ENCODE results near the gene HERC3. TPM values are rescaled to one million over a fixed set of nuclear protein-coding genes. Genes with fewer than 3 reads are reported as not detected.

The HERC3 gene
- total and polyA plus RNA-seq, 4 donors, result 5.1 to 22.1 (median 10.0) TPM

DNA sequence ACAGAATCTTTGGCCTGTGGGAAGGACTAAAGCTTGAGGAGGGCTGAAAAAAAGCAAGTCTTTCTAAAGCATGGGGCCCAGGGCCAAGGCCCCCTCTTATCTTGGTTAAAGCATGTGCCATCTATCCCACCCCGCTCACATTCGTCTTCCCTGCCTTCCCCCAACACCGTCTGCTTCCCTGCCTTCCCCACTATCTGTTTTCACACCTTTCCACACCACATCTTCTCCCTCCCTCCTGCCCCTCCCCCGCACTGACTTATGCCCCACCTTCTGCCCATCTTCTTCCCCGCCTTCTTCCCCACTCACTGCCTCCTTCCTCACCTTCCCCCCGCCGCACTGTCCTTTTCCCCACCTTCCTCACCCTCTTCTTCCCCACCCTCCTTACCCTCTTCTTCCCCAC is 106.2 kb downstream of the HERC3 start (continued):
- no peak for TF ChIP-seq FOXA2 (IDR thresholded peaks at IDR 0.05)

DNA sequence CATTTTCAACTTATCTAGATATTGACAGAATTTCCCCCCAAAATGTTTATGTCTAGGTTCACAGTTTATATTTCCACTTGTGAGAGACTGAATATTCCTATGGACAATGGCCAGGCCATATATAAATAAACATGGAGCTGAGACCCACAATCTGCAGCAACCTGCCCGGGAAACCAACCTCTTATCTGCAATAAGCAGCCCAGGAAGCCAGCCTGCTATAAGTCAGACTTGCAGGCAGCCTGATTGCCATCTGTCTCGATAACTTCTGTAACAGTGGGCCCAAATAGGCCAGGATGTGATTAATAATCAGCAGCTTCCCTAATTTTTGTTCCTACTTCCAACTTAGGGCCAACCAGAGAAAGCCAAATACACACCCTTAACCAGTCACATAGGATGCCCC is 110.5 kb downstream of the HERC3 start:
- H3K9me3 ChIP-seq (ENCODE audit: control insufficient read depth in 4 of 4, low read length in 3 of 4), result no peaks in the 10 kb centered on the region
- 87% methylated on average over 2 of the region's 2 CpGs for WGBS
- H3K27ac ChIP-seq (ENCODE audit: low read depth in 1 of 2, low read length in 2 of 2), result no peak overlapping the region
- TF ChIP-seq HNF4G (IDR thresholded peaks at IDR 0.05) (no peak), FOXA1 (IDR thresholded peaks at IDR 0.05) (no peak), JUND (IDR thresholded peaks at IDR 0.05) (no peak), EGR1 (IDR thresholded peaks at IDR 0.05; ENCODE audit: low read depth in 2 of 2) (no peak), TAF1 (conservative IDR thresholded peaks at IDR 0.05) (no peak)
- TF ChIP-seq, protein P1, sequence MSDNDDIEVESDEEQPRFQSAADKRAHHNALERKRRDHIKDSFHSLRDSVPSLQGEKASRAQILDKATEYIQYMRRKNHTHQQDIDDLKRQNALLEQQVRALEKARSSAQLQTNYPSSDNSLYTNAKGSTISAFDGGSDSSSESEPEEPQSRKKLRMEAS (IDR thresholded peaks at IDR 0.05), result no peak
- no peak overlapping the region for H3K4me3 ChIP-seq (ENCODE audit: low read depth in 1 of 3, low read length in 3 of 3)
- no peak for DNase-seq (ENCODE audit: low spot score)
- peaks cover 0 to 8% (median 3%) of the 10 kb centered on the region in 4 donors for H3K4me1 ChIP-seq (ENCODE audit: control insufficient read depth in 4 of 4, insufficient read depth in 4 of 4, low read length in 3 of 4)
- H3K9ac ChIP-seq (ENCODE audit: low read depth in 1 of 2, low read length in 2 of 2), result no peak overlapping the region
- peaks cover 0 to 12% (median 2%) of the 10 kb centered on the region in 4 donors for H3K36me3 ChIP-seq (ENCODE audit: control insufficient read depth in 4 of 4, insufficient read depth in 3 of 4, low read depth in 1 of 4, low read length in 3 of 4)
- H3K27me3 ChIP-seq (ENCODE audit: control insufficient read depth in 4 of 4, insufficient read depth in 4 of 4, low read length in 3 of 4), result no peaks in the 10 kb centered on the region

DNA sequence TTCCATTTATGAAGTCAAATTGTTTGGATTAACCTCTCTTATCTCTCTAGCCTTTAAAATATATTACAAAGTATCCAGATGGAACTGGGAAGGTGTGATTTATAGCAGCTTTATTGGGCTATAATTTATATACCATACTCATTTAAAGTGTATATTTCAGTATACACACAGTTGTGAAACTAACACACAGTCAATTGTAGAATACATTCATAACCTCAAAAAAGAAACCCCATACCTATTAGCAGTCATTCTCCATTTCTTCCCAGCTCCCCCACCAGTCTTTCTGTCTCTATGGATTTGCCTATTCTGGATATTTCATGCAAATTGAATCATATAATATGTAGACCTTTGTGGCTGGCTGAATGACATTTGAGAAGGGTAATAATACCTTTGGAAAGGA is 112.9 kb downstream of the HERC3 start:
- H3K9ac ChIP-seq (ENCODE audit: low read depth in 1 of 2, low read length in 2 of 2), result no peak overlapping the region
- H3K27me3 ChIP-seq (ENCODE audit: control insufficient read depth in 4 of 4, insufficient read depth in 4 of 4, low read length in 3 of 4), result no peaks in the 10 kb centered on the region
- TF ChIP-seq, protein P2, sequence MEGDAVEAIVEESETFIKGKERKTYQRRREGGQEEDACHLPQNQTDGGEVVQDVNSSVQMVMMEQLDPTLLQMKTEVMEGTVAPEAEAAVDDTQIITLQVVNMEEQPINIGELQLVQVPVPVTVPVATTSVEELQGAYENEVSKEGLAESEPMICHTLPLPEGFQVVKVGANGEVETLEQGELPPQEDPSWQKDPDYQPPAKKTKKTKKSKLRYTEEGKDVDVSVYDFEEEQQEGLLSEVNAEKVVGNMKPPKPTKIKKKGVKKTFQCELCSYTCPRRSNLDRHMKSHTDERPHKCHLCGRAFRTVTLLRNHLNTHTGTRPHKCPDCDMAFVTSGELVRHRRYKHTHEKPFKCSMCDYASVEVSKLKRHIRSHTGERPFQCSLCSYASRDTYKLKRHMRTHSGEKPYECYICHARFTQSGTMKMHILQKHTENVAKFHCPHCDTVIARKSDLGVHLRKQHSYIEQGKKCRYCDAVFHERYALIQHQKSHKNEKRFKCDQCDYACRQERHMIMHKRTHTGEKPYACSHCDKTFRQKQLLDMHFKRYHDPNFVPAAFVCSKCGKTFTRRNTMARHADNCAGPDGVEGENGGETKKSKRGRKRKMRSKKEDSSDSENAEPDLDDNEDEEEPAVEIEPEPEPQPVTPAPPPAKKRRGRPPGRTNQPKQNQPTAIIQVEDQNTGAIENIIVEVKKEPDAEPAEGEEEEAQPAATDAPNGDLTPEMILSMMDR (IDR thresholded peaks at IDR 0.05; ENCODE audit: low read depth, low read length, missing input control), result no peak
- TF ChIP-seq, protein P1 (IDR thresholded peaks at IDR 0.05), result no peak
- no peak for TF ChIP-seq RAD21 (IDR thresholded peaks at IDR 0.05)
- TF ChIP-seq, protein P3, sequence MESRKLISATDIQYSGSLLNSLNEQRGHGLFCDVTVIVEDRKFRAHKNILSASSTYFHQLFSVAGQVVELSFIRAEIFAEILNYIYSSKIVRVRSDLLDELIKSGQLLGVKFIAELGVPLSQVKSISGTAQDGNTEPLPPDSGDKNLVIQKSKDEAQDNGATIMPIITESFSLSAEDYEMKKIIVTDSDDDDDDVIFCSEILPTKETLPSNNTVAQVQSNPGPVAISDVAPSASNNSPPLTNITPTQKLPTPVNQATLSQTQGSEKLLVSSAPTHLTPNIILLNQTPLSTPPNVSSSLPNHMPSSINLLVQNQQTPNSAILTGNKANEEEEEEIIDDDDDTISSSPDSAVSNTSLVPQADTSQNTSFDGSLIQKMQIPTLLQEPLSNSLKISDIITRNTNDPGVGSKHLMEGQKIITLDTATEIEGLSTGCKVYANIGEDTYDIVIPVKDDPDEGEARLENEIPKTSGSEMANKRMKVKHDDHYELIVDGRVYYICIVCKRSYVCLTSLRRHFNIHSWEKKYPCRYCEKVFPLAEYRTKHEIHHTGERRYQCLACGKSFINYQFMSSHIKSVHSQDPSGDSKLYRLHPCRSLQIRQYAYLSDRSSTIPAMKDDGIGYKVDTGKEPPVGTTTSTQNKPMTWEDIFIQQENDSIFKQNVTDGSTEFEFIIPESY (IDR thresholded peaks at IDR 0.05), result no peak
- no peak for TF ChIP-seq RXRA (IDR thresholded peaks at IDR 0.05)
- no peak for TF ChIP-seq HNF4G (IDR thresholded peaks at IDR 0.05)
- TF ChIP-seq JUND (IDR thresholded peaks at IDR 0.05), result no peak
- TF ChIP-seq, protein P4, sequence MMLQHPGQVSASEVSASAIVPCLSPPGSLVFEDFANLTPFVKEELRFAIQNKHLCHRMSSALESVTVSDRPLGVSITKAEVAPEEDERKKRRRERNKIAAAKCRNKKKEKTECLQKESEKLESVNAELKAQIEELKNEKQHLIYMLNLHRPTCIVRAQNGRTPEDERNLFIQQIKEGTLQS (IDR thresholded peaks at IDR 0.05), result no peak
- no peak for TF ChIP-seq YY1 (IDR thresholded peaks at IDR 0.05)
- no peak for TF ChIP-seq FOXA2 (IDR thresholded peaks at IDR 0.05)
- TF ChIP-seq TAF1 (conservative IDR thresholded peaks at IDR 0.05), result no peak
- no peak for TF ChIP-seq NR2F2 (IDR thresholded peaks at IDR 0.05)
- no peak for TF ChIP-seq FOXA1 (IDR thresholded peaks at IDR 0.05)
- TF ChIP-seq SP1 (IDR thresholded peaks at IDR 0.05), result no peak
- TF ChIP-seq, protein P5, sequence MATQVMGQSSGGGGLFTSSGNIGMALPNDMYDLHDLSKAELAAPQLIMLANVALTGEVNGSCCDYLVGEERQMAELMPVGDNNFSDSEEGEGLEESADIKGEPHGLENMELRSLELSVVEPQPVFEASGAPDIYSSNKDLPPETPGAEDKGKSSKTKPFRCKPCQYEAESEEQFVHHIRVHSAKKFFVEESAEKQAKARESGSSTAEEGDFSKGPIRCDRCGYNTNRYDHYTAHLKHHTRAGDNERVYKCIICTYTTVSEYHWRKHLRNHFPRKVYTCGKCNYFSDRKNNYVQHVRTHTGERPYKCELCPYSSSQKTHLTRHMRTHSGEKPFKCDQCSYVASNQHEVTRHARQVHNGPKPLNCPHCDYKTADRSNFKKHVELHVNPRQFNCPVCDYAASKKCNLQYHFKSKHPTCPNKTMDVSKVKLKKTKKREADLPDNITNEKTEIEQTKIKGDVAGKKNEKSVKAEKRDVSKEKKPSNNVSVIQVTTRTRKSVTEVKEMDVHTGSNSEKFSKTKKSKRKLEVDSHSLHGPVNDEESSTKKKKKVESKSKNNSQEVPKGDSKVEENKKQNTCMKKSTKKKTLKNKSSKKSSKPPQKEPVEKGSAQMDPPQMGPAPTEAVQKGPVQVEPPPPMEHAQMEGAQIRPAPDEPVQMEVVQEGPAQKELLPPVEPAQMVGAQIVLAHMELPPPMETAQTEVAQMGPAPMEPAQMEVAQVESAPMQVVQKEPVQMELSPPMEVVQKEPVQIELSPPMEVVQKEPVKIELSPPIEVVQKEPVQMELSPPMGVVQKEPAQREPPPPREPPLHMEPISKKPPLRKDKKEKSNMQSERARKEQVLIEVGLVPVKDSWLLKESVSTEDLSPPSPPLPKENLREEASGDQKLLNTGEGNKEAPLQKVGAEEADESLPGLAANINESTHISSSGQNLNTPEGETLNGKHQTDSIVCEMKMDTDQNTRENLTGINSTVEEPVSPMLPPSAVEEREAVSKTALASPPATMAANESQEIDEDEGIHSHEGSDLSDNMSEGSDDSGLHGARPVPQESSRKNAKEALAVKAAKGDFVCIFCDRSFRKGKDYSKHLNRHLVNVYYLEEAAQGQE (IDR thresholded peaks at IDR 0.05), result no peak
- H3K9me3 ChIP-seq (ENCODE audit: control insufficient read depth in 4 of 4, low read length in 3 of 4), result no peaks in the 10 kb centered on the region
- no peak overlapping the region for H3K4me3 ChIP-seq (ENCODE audit: low read depth in 1 of 3, low read length in 3 of 3)
- no peak overlapping the region for H3K27ac ChIP-seq (ENCODE audit: low read depth in 1 of 2, low read length in 2 of 2)
- peaks cover 0 to 8% (median 3%) of the 10 kb centered on the region in 4 donors for H3K4me1 ChIP-seq (ENCODE audit: control insufficient read depth in 4 of 4, insufficient read depth in 4 of 4, low read length in 3 of 4)
- DNase-seq (ENCODE audit: low spot score), result no peak
- H3K36me3 ChIP-seq (ENCODE audit: control insufficient read depth in 4 of 4, insufficient read depth in 3 of 4, low read depth in 1 of 4, low read length in 3 of 4), result peaks cover 0 to 17% (median 2%) of the 10 kb centered on the region in 4 donors

All from liver (tissue), 9 donors.